K562 (cell line): Measurements from ENCODE around the gene SEPTIN8.

ENCODE experiments used
- CHD7 ChIP-seq: fragments of 200-600 bp; sonication (generic); IDR thresholded peaks from one replicate; pipeline ENCODE4 v1.6.1; 2012; ENCODE audit warnings: mild to moderate bottlenecking, low read depth, low read length, inconsistent platforms
- HNRNPH1 ChIP-seq: fragments of 200-400 bp; formaldehyde crosslinking; optimal IDR thresholded peaks from 2 replicates; pipeline ENCODE3; 2017; ENCODE audit warnings: low read depth, mild to moderate bottlenecking, low read length, moderate library complexity
- JUN ChIP-seq, 2 experiments: sonication (generic) in 1 of 2; formaldehyde crosslinking in 1 of 2; IDR thresholded peaks; 2 replicates each; pipeline versions ENCODE4 v1.6.1 to v1.8.0; 2012 to 2022; ENCODE audit warnings: borderline replicate concordance in 2 of 2, mild to moderate bottlenecking in 2 of 2, improper control_type of control experiment in 1 of 2, low read depth in 1 of 2, low read length in 1 of 2, missing genetic modification reagents in 1 of 2
- MEF2A ChIP-seq: IDR thresholded peaks from 2 replicates; pipeline ENCODE4 v1.6.1; 2011; ENCODE audit warnings: low read depth, mild to moderate bottlenecking, low read length, moderate library complexity; ENCODE audit not compliant: control insufficient read depth
- MYC ChIP-seq, 2 experiments: fragments of 250-450 bp in 1 of 2; sonication (Bioruptor Pico) in 1 of 2; IDR thresholded peaks; 2 replicates each; pipeline versions ENCODE4 v1.5.1 to v1.6.1; 2012 to 2021; ENCODE audit warnings: low read depth in 2 of 2, borderline replicate concordance in 1 of 2, improper control_type of control experiment in 1 of 2, low read length in 1 of 2, mild to moderate bottlenecking in 1 of 2, moderate library complexity in 1 of 2
- SMC3 ChIP-seq: conservative IDR thresholded peaks from 2 replicates; pipeline ENCODE4 v1.6.1; 2011; ENCODE audit warnings: low read depth, low read length, improper control_type of control experiment; ENCODE audit not compliant: insufficient read depth
- ZBTB43 ChIP-seq: sonication (generic); formaldehyde crosslinking; IDR thresholded peaks from 2 replicates; pipeline ENCODE4 v1.8.0; 2023; ENCODE audit warnings: mild to moderate bottlenecking, missing genetic modification reagents
- ZNF263 ChIP-seq: sonication (generic); formaldehyde crosslinking; IDR thresholded peaks from 2 replicates; pipeline ENCODE4 v1.8.0; 2022; ENCODE audit warnings: mild to moderate bottlenecking, missing genetic modification reagents, borderline replicate concordance

- TF ChIP-seq ZNF263 (CRISPR knock-in tag) (no peak), MEF2A (no peak), CHD7 (no peak), JUN (IDR thresholded peaks at IDR 0.05; ENCODE audit: borderline replicate concordance, low read depth, low read length) (no peak), JUN (CRISPR knock-in tag; IDR thresholded peaks at IDR 0.05; ENCODE audit: borderline replicate concordance) (no peak), ZBTB43 (CRISPR knock-in tag) (no peak), HNRNPH1 (no peak), MYC (IDR thresholded peaks at IDR 0.05; ENCODE audit: low read depth, low read length) (no peak), MYC (CRISPR knock-in tag; IDR thresholded peaks at IDR 0.05; ENCODE audit: borderline replicate concordance, low read depth) (no peak), SMC3 (no peak)
Observed at GRCh38 chr5:132765311-132766019, 11.6 kb downstream of the SEPTIN8 start.
